Measurements from ENCODE around the gene MID1.

DNA sequence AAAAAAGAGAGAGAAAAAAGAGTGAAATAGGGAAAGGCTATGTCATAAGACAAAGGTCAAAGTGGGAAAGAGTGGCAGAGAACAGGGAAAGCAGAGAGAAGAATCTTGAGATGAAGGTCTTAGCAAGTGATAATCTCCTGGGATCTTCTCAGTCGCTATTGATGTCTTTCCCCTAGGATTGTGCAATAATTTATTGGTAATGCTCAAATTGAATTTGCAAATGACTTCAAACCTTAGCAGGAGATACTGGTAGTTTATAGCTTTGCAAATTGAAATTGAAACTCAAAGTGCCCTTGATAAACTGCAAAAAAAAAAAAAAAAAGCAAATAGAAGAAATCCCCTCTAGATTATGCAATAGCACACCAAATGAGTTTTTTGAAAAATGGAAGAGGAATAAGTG is 45.7 kb upstream of the MID1 start:
- TF ChIP-seq POLR2A (IDR thresholded peaks at IDR 0.05; ENCODE audit: extremely low read depth, insufficient read length): no peak
- TF ChIP-seq, protein P1, sequence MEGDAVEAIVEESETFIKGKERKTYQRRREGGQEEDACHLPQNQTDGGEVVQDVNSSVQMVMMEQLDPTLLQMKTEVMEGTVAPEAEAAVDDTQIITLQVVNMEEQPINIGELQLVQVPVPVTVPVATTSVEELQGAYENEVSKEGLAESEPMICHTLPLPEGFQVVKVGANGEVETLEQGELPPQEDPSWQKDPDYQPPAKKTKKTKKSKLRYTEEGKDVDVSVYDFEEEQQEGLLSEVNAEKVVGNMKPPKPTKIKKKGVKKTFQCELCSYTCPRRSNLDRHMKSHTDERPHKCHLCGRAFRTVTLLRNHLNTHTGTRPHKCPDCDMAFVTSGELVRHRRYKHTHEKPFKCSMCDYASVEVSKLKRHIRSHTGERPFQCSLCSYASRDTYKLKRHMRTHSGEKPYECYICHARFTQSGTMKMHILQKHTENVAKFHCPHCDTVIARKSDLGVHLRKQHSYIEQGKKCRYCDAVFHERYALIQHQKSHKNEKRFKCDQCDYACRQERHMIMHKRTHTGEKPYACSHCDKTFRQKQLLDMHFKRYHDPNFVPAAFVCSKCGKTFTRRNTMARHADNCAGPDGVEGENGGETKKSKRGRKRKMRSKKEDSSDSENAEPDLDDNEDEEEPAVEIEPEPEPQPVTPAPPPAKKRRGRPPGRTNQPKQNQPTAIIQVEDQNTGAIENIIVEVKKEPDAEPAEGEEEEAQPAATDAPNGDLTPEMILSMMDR (IDR thresholded peaks at IDR 0.05; ENCODE audit: low read depth, low read length): no peak
- no peak for TF ChIP-seq MYC (IDR thresholded peaks at IDR 0.05; ENCODE audit: low read depth, low read length)
- TF ChIP-seq, protein P2, sequence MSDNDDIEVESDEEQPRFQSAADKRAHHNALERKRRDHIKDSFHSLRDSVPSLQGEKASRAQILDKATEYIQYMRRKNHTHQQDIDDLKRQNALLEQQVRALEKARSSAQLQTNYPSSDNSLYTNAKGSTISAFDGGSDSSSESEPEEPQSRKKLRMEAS (IDR thresholded peaks at IDR 0.05; ENCODE audit: low read depth, low read length): no peak

Measured in NB4 (cell line).